Measurements from ENCODE around the gene ASS1.
"Not testable (repeated sequence)": the region's sequence is repeated elsewhere in the genome, so short reads cannot be mapped to it uniquely, and the experiment has no call there.

Gene ASS1

GRCh38 chr9:130444565-130445221 is at the start of gene ASS1:
Gene ASS1 (plus strand): TSS chr9:130444961. CDS start chr9:130452229, 7,268 bp downstream.
- no peak for DNase-seq

GRCh38 chr9:130395810-130396435 is 48.8 kb upstream of the ASS1 start:
- DNase-seq: no peak

GRCh38 chr9:130396581-130396980 is 48.2 kb upstream of the ASS1 start:
- no peak for DNase-seq

- DNase-seq: no peak
These were observed 46.1 kb upstream of the ASS1 start for GRCh38 chr9:130398487-130399240.

GRCh38 chr9:130399768-130400167 is 45.0 kb upstream of the ASS1 start:
- no peak for DNase-seq

GRCh38 chr9:130400870-130401269 is 43.9 kb upstream of the ASS1 start:
- DNase-seq: no peak

- not testable (repeated sequence) for DNase-seq
These were observed 43.0 kb upstream of the ASS1 start for GRCh38 chr9:130401742-130402141.

- DNase-seq: no peak
These were observed 42.5 kb upstream of the ASS1 start for GRCh38 chr9:130402243-130402642.

- DNase-seq: no peak
These were observed 41.9 kb upstream of the ASS1 start for GRCh38 chr9:130402645-130403440.

- DNase-seq: no peak
These were observed 39.0 kb upstream of the ASS1 start for GRCh38 chr9:130405657-130406257.

- DNase-seq: no peak
These were observed 38.4 kb upstream of the ASS1 start for GRCh38 chr9:130406278-130406895.

- DNase-seq: no peak
These were observed 36.7 kb upstream of the ASS1 start for GRCh38 chr9:130407916-130408663.

- DNase-seq: no peak
These were observed 36.1 kb upstream of the ASS1 start for GRCh38 chr9:130408669-130409068.

- DNase-seq: no peak
These were observed 35.5 kb upstream of the ASS1 start for GRCh38 chr9:130409246-130409645.

- no peak for DNase-seq
These were observed 34.3 kb upstream of the ASS1 start for GRCh38 chr9:130410443-130410842.

- DNase-seq: no peak
These were observed 33.2 kb upstream of the ASS1 start for GRCh38 chr9:130411566-130411915.

GRCh38 chr9:130414081-130414731 is 30.6 kb upstream of the ASS1 start:
- DNase-seq: no peak

GRCh38 chr9:130414910-130415746 is 29.6 kb upstream of the ASS1 start:
- DNase-seq: no peak

- no peak for DNase-seq
These were observed 27.2 kb upstream of the ASS1 start for GRCh38 chr9:130417602-130418001.

- DNase-seq: no peak
These were observed 26.0 kb upstream of the ASS1 start for GRCh38 chr9:130418776-130419175.

All from activated gamma-delta T cell treated with Interleukin-2 at 50 U/mL for 16 hours (primary cell).